Mesothelial cell of epicardium (in vitro differentiated cells): ENCODE results near the gene SPINK7. TPM values are rescaled to one million over a fixed set of nuclear protein-coding genes. Genes with fewer than 3 reads are reported as not detected.

ENCODE experiments used
- DNase-seq, 2 experiments: peaks; one replicate each; pipeline ENCODE4 v3.0.0; 2021; ENCODE audit warnings: low spot score in 2 of 2; ENCODE audit not compliant: unreplicated experiment in 2 of 2
- H3K27ac Mint-ChIP-seq: 2 replicates; pipeline ENCODE4 v1.8.0; 2021; ENCODE audit warnings: mixed read lengths
- H3K27me3 Mint-ChIP-seq: 2 replicates; pipeline ENCODE4 v1.8.0; 2021; ENCODE audit warnings: low read depth, mixed read lengths
- H3K36me3 Mint-ChIP-seq: 2 replicates; pipeline ENCODE4 v1.8.0; 2021; ENCODE audit warnings: mixed read lengths
- H3K4me1 Mint-ChIP-seq: 2 replicates; pipeline ENCODE4 v1.8.0; 2021; ENCODE audit warnings: mixed read lengths
- H3K4me3 Mint-ChIP-seq: 2 replicates; pipeline ENCODE4 v1.8.0; 2021; ENCODE audit warnings: mild to moderate bottlenecking, moderate library complexity, mixed read lengths
- H3K9me3 Mint-ChIP-seq: 2 replicates; pipeline ENCODE4 v1.8.0; 2021; ENCODE audit warnings: mixed read lengths
- CTCF ChIP-seq: fragments of 200-600 bp; sonication (generic); IDR thresholded peaks from one replicate; pipeline ENCODE4 v1.5.0; 2021; ENCODE audit warnings: antibody characterized with exemption; ENCODE audit not compliant: unreplicated experiment
- total RNA-seq: library from RNA; stranded (reverse); gene quantifications from 3 replicates; pipeline ENCODE4 v1.2.1, GENCODE V29; 2021

SPINK7 gene
- total RNA-seq, 1 donor from 2014 or later = not detected

GRCh38 chr5:148342371-148343045 lies 30.3 kb downstream of the SPINK7 start:
- Mint-ChIP-seq H3K4me1 (peaks cover 10% of the 10 kb centered on the region), H3K9me3 (no peaks in the 10 kb centered on the region), H3K27me3 (no peaks in the 10 kb centered on the region), H3K36me3 (no peaks in the 10 kb centered on the region), H3K27ac (no peak overlapping the region), H3K4me3 (no peak overlapping the region)
- TF ChIP-seq CTCF = no peak
- no peak for DNase-seq

GRCh38 chr5:148343046-148343407 lies 30.8 kb downstream of the SPINK7 start:
- no peak for DNase-seq
- Mint-ChIP-seq H3K27me3 (no peaks in the 10 kb centered on the region), H3K4me1 (peaks cover 10% of the 10 kb centered on the region), H3K4me3 (no peak overlapping the region), H3K36me3 (no peaks in the 10 kb centered on the region), H3K9me3 (no peaks in the 10 kb centered on the region), H3K27ac (no peak overlapping the region)
- no peak for TF ChIP-seq CTCF

- Mint-ChIP-seq H3K4me1 (peaks cover 10% of the 10 kb centered on the region), H3K36me3 (no peaks in the 10 kb centered on the region), H3K9me3 (no peaks in the 10 kb centered on the region), H3K27me3 (no peaks in the 10 kb centered on the region), H3K27ac (no peak overlapping the region), H3K4me3 (no peak overlapping the region)
- DNase-seq = no peak
- no peak for TF ChIP-seq CTCF
Observed at GRCh38 chr5:148343603-148344487, 31.6 kb downstream of the SPINK7 start.

- H3K27ac Mint-ChIP-seq = no peak overlapping the region
- H3K36me3 Mint-ChIP-seq = no peaks in the 10 kb centered on the region
- no peak for DNase-seq
- H3K27me3 Mint-ChIP-seq = no peaks in the 10 kb centered on the region
- peaks cover 3% of the 10 kb centered on the region for H3K9me3 Mint-ChIP-seq
- H3K4me3 Mint-ChIP-seq = no peak overlapping the region
- H3K4me1 Mint-ChIP-seq = peaks cover 6% of the 10 kb centered on the region
- TF ChIP-seq CTCF = no peak
Observed at GRCh38 chr5:148347706-148348105, 35.5 kb downstream of the SPINK7 start.

GRCh38 chr5:148352696-148353095 lies 40.5 kb downstream of the SPINK7 start:
- peaks cover 2% of the 10 kb centered on the region for H3K27me3 Mint-ChIP-seq
- no peak overlapping the region for H3K4me3 Mint-ChIP-seq
- TF ChIP-seq CTCF = no peak
- peaks cover 3% of the 10 kb centered on the region for H3K9me3 Mint-ChIP-seq
- no peak overlapping the region for H3K27ac Mint-ChIP-seq
- H3K36me3 Mint-ChIP-seq = no peaks in the 10 kb centered on the region
- H3K4me1 Mint-ChIP-seq = no peaks in the 10 kb centered on the region
- no peak for DNase-seq
